NK-92 (cell line): ENCODE measurements around the gene TOR4A.

ENCODE experiments used
- DNase-seq: peaks from one replicate; lab custom pipeline; 2025; ENCODE audit not compliant: unreplicated experiment; lab: John Stamatoyannopoulos, UW

TOR4A gene

DNA sequence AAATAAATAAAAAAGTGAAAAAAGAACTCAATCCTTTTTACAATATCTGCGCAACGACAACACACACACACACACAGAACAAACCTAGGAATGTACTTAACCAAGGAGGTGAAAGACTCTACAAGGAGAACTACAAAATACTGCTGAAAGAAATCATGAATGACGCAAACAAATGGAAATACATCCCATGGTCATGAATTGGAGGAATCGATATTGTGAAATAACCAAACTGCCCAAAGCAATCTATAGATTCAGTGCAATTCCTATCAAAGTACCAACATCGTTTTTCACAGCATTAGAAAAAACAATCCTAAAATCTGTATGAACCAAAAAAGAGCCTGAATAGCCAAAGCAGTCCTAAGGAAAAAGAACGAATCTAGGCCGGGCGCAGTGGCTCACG, 54.4 kb downstream of the TOR4A start:
- DNase-seq: no peak
